HL-60 (cell line): ENCODE data around the gene IL1RAPL2.

ENCODE experiments used
- DNase-seq, 2 experiments: peaks; one replicate each; pipeline ENCODE4 v3.0.0-alpha.2; 2010 to 2020; ENCODE audit warnings: low read depth in 1 of 2, low spot score in 1 of 2
- H3K27ac ChIP-seq: fragments of 250-450 bp; sonication (Bioruptor Pico); replicated peaks from 2 replicates; pipeline ENCODE4 v1.5.1; 2020; ENCODE audit warnings: mild to moderate bottlenecking, moderate library complexity
- H3K27me3 ChIP-seq: fragments of 250-450 bp; sonication (Bioruptor Pico); 2 replicates; pipeline ENCODE4 v1.5.1; 2021; ENCODE audit warnings: mild to moderate bottlenecking, moderate library complexity; ENCODE audit not compliant: insufficient read depth, poor library complexity, severe bottlenecking
- H3K4me3 ChIP-seq: replicated peaks from 2 replicates; pipeline ENCODE4 v1.5.1; 2011; ENCODE audit warnings: mild to moderate bottlenecking, control low read depth, low read length; ENCODE audit not compliant: insufficient read depth
- GABPA ChIP-seq: IDR thresholded peaks from 2 replicates; pipeline ENCODE4 v1.6.1; 2012; ENCODE audit warnings: low read depth
- POLR2AphosphoS5 ChIP-seq: IDR thresholded peaks from 2 replicates; pipeline ENCODE4 v1.6.1; 2012; ENCODE audit warnings: low read depth
- SPI1 ChIP-seq: IDR thresholded peaks from 2 replicates; pipeline ENCODE4 v1.6.1; 2012; ENCODE audit warnings: low read depth, mild to moderate bottlenecking, borderline replicate concordance
- TF ChIP-seq, protein P1 (sequence below): IDR thresholded peaks from 2 replicates; pipeline ENCODE4 v1.6.1; 2012; ENCODE audit warnings: low read depth; ENCODE audit not compliant: insufficient replicate concordance
- TF ChIP-seq, protein P2 (sequence below): IDR thresholded peaks from one replicate; pipeline ENCODE4 v1.5.1; 2011; ENCODE audit warnings: low read length, control low read depth, inconsistent platforms; ENCODE audit not compliant: insufficient read depth

IL1RAPL2 gene

GRCh38 chrX:105715746-105716145 is 1149.7 kb downstream of the IL1RAPL2 start:
- no peak for DNase-seq
- TF ChIP-seq, protein P1, sequence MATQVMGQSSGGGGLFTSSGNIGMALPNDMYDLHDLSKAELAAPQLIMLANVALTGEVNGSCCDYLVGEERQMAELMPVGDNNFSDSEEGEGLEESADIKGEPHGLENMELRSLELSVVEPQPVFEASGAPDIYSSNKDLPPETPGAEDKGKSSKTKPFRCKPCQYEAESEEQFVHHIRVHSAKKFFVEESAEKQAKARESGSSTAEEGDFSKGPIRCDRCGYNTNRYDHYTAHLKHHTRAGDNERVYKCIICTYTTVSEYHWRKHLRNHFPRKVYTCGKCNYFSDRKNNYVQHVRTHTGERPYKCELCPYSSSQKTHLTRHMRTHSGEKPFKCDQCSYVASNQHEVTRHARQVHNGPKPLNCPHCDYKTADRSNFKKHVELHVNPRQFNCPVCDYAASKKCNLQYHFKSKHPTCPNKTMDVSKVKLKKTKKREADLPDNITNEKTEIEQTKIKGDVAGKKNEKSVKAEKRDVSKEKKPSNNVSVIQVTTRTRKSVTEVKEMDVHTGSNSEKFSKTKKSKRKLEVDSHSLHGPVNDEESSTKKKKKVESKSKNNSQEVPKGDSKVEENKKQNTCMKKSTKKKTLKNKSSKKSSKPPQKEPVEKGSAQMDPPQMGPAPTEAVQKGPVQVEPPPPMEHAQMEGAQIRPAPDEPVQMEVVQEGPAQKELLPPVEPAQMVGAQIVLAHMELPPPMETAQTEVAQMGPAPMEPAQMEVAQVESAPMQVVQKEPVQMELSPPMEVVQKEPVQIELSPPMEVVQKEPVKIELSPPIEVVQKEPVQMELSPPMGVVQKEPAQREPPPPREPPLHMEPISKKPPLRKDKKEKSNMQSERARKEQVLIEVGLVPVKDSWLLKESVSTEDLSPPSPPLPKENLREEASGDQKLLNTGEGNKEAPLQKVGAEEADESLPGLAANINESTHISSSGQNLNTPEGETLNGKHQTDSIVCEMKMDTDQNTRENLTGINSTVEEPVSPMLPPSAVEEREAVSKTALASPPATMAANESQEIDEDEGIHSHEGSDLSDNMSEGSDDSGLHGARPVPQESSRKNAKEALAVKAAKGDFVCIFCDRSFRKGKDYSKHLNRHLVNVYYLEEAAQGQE: no peak
- TF ChIP-seq, protein P2, sequence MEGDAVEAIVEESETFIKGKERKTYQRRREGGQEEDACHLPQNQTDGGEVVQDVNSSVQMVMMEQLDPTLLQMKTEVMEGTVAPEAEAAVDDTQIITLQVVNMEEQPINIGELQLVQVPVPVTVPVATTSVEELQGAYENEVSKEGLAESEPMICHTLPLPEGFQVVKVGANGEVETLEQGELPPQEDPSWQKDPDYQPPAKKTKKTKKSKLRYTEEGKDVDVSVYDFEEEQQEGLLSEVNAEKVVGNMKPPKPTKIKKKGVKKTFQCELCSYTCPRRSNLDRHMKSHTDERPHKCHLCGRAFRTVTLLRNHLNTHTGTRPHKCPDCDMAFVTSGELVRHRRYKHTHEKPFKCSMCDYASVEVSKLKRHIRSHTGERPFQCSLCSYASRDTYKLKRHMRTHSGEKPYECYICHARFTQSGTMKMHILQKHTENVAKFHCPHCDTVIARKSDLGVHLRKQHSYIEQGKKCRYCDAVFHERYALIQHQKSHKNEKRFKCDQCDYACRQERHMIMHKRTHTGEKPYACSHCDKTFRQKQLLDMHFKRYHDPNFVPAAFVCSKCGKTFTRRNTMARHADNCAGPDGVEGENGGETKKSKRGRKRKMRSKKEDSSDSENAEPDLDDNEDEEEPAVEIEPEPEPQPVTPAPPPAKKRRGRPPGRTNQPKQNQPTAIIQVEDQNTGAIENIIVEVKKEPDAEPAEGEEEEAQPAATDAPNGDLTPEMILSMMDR: no peak
- TF ChIP-seq SPI1 (no peak), GABPA (no peak), POLR2AphosphoS5 (no peak)
- H3K4me3 ChIP-seq: no peak overlapping the region
- H3K27ac ChIP-seq: no peak overlapping the region
- H3K27me3 ChIP-seq: no peaks in the 10 kb centered on the region

DNA sequence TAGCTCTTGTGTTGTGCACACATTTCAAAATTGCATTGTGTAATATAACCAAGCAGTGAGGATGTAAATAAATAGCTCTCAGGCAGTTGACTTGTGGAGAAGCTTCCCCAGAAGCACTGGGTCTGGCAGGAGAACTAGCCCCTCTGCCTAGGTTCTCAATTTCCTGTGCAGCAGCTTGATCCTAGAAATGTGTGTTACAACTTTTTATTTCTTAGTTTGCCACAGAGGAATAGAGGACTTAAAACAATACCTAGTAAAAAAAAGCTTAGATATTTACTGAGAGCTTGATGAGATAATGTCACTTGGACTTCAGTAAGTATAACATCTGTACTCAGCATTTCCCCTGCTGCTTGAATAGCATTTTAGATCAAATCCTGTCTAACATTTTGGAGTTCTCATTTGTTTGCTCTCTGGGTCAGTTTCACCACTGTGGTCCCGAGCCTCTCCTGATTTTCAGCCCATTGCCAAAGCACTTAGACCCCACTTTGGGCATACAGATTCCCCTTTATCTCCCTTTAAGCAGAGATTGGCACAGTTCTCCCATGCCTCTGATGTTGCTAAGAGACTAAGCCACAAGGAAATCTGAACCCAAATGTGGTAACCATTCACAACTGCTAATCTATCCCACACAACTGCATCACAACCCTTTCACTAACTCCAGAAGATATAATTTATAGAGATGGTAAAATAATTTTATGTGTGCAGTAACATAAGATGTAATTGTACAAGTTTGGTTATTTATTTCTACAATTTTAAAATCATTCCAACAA is 1158.2 kb downstream of the IL1RAPL2 start:
- TF ChIP-seq, protein P2: no peak
- no peak for TF ChIP-seq POLR2AphosphoS5
- no peak for TF ChIP-seq GABPA
- TF ChIP-seq, protein P1: no peak
- no peak for TF ChIP-seq SPI1
- H3K27me3 ChIP-seq: no peaks in the 10 kb centered on the region
- H3K4me3 ChIP-seq: no peak overlapping the region
- H3K27ac ChIP-seq: no peak overlapping the region
- DNase-seq: no peak

DNA sequence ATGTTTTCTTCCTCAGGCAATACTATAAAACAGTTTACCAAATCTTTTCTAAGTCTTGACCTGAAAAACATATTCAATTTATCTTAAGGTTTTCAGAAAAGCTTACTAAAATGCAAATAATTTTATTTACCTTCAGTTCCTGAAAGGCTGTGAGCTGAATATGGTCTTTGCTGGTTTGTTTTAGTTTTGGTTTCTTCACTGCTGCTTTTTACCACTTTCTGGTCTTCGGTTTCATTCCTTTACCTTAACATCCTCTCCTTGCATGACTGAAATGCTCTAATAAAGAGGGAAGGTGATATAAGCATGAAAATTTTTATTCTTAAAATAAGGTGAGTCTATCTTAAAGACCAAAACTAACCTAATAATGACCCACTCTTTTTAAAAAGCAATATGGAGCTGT is 1159.2 kb downstream of the IL1RAPL2 start:
- Histone ChIP-seq H3K27me3 (no peaks in the 10 kb centered on the region), H3K4me3 (no peak overlapping the region), H3K27ac (no peak overlapping the region)
- TF ChIP-seq POLR2AphosphoS5 (no peak), GABPA (no peak), SPI1 (no peak)
- TF ChIP-seq, protein P1: no peak
- no peak for DNase-seq
